HuH-7 (cell line): ENCODE measurements around the gene ZNF157.

ENCODE experiments used
- DNase-seq: peaks from one replicate; pipeline ENCODE4 v3.0.0; 2011; ENCODE audit warnings: low spot score

Gene ZNF157

GRCh38 chrX:47447607-47448006 lies 77.2 kb downstream of the ZNF157 start:
- DNase-seq = no peak

- DNase-seq = no peak
These were observed 77.9 kb downstream of the ZNF157 start for GRCh38 chrX:47448165-47448806.

DNA sequence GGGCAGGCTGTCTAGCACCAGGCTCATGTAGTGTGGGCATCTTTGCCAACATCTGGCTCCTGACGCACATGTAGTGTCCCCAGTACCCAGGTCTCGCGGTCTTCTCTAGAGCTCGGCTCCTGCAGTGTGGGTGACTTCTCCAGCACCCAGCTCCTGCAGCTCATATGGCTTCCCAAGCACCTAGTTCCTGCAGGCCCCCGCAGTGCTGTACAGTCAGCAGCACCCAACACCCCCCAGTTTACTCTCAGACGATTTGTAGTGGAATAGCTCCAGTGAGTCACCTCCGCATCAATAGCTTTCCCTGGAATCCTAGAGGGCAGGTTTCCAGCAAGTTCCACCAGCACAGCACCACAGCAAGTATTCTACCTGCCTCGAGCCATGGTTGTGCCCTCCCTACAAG lies 81.7 kb downstream of the ZNF157 start:
- no peak for DNase-seq

DNA sequence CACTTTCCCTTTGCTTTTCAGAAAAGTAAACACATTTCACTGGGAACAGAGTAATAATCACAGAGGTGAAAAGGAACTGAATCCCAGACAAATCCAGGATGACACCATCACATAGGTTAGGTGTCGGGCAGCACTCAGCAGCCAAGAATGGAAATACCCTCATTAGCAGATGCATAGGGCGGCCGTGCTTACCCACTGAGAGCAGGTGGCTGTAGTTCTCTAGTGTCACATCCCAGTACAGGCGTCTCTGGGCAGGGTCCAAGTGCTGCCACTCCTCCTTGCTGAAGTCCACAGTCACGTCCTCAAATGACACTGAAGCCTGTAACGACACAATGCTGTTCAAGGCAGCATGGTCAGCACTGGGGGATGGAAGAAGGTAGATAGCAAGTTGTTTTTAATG lies 85.7 kb downstream of the ZNF157 start:
- no peak for DNase-seq

DNA sequence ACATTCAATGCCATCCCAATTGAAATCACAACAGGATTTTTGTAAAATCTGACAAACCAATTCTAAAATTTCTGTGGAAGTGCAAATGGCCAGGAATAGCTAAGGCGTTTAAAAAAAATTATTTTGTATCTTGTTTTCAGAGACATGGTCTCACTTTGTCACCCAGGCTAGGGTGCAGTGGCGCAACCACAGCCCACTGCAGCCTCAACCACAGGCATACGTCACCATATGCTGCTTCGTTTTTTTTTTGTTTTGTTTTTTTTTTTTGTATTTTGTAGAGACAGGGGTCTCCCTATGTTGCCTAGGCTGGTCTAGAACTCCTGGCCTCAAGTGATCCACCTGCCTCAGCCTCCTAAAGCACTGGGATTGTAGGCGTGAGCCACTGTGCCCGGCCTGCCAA lies 88.2 kb downstream of the ZNF157 start:
- no peak for DNase-seq

DNA sequence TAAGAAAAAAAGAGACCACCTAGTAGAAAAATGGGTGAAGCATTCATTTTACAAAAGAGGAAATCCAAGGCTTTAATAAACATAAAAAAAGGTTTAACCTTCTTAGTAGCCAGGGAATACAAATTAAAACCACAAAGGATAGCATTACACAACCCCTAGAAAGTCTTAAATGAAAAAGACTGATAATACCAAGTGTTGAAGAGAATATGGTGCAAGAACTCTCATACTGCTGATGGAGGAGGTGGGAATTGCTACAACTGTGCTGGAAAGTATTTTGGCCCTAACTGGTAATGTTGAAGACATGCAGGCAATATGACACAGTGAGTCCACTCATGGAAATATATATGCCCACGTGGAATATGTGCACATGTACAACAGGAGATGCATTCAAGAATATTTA lies 90.2 kb downstream of the ZNF157 start:
- no peak for DNase-seq
